ENCODE measurements around the gene C15orf39. TPM values are rescaled to one million over a fixed set of nuclear protein-coding genes. Genes with fewer than 3 reads are reported as not detected.

Gene C15orf39
- total RNA-seq, 1 experiment from 2014 or later: 45.6 TPM

DNA sequence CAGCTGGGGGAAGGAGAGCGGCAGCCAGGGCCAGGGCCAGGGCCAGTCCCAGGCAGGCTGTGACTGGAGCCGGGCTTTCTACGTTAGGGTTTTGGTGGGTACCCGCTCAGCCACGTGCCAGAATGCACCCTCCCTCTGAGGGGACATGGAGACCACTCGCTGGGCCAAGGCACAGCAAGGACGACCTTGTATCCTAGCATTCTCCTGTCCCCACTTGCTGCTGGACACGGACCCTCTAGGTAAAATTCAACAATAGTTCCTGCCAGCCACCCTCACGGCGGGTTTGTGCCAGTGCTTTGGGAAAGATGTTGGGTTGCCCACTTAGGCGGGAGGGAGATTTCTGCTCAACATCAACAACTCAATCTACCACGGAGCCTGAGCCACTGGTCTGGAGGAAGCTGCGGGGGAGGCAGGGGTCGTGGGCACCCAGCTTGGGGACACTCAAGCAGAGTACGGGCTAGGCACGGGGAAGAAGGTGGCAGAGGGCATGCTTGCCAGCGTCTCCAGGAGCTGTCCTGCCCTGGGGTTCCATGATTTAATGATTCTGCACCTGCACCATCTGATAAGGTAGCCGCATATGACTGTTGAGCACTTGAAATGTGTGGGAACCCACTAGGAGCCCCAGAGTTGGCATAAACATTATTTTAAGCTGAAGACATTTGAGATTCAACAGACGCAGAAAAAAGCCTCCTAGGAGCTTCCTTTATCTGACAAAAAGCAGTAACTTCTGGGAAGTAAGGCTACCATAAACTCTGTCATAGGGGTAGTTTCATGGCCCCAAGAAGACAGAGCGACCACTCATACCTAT is 22.5 kb upstream of the C15orf39 start:
- no peak overlapping the region for H4K8ac ChIP-seq (replicated peaks; ENCODE audit: insufficient read length, low read depth, low read length)
- no CpG with 5 or more reads among the region's 20 CpGs for WGBS (ENCODE audit: extremely low coverage, insufficient read length, low lambda C conversion rate)
- Mint-ChIP-seq H3K27me3 (ENCODE audit: low read depth) (peaks cover 26% of the 10 kb centered on the region), H3K4me3 (peak overlapping the region; percentile 4 to 42; a peak in 4 of 5 replicates), H3K9me3 (no peaks in the 10 kb centered on the region), H3K4me1 (peaks cover 39 to 52% of the 10 kb centered on the region in 2 experiments), H3K36me3 (ENCODE audit: insufficient read depth in 1 of 3, low read depth in 3 of 3) (no peaks in the 10 kb centered on the region), H3K27ac (peak overlapping the region in 1 of 3 experiments; percentile 48; a peak in 1 of 7 replicates)
- H3K9ac ChIP-seq (ENCODE audit: extremely low read depth, insufficient read length, low read length): no peak overlapping the region
- H2AK5ac ChIP-seq (ENCODE audit: insufficient read length, low read length): no peak overlapping the region
- H3K4me1 ChIP-seq (ENCODE audit: insufficient read depth, low read length): no peaks in the 10 kb centered on the region; the same call in 1 of the 2 replicates
- H3K14ac ChIP-seq (ENCODE audit: insufficient read depth, low read length): peak overlapping the region; percentile 84; the same call in 1 of the 2 replicates
- H3K79me1 ChIP-seq (ENCODE audit: insufficient read depth, low read depth, low read length, poor library complexity, severe bottlenecking): no peaks in the 10 kb centered on the region
- no peak overlapping the region for H2BK15ac ChIP-seq (ENCODE audit: low read depth, low read length)
- H3K23ac ChIP-seq (ENCODE audit: insufficient read length, low read depth, low read length): no peak overlapping the region
- H3K79me2 ChIP-seq (ENCODE audit: insufficient read depth, low read length): no peaks in the 10 kb centered on the region
- peaks cover 2% of the 10 kb centered on the region for H3K23me2 ChIP-seq (ENCODE audit: insufficient read length, low read depth, low read length, poor library complexity, severe bottlenecking)
- no peak overlapping the region for H3K27ac ChIP-seq (ENCODE audit: insufficient read length, low read depth, low read length)
- no peak overlapping the region for H2BK120ac ChIP-seq (ENCODE audit: low read depth, low read length, poor library complexity, severe bottlenecking)
- no peaks in the 10 kb centered on the region for H4K20me1 ChIP-seq (ENCODE audit: control insufficient read depth, insufficient read depth, insufficient read length)
- no peak overlapping the region for H2BK5ac ChIP-seq (ENCODE audit: insufficient read length, low read length)
- H3K18ac ChIP-seq (ENCODE audit: insufficient read length, low read depth, low read length): no peak overlapping the region
- H4K91ac ChIP-seq (ENCODE audit: insufficient read length, low read depth, low read length): no peak overlapping the region
- H3K9me3 ChIP-seq (ENCODE audit: control insufficient read depth, low read depth, low read length): no peaks in the 10 kb centered on the region
- no peak overlapping the region for H4K5ac ChIP-seq (ENCODE audit: insufficient read length, low read depth, low read length)
- peak overlapping the region; percentile 57 for H3K4me2 ChIP-seq (ENCODE audit: insufficient read depth, insufficient read length, low read length)
- no peak overlapping the region for H2AFZ ChIP-seq (ENCODE audit: low read length)
- no peak overlapping the region for H3K56ac ChIP-seq (ENCODE audit: insufficient read length, low read depth, low read length)
- no peak overlapping the region for H3T11ph ChIP-seq (ENCODE audit: low read length)
- TF ChIP-seq, protein P1, sequence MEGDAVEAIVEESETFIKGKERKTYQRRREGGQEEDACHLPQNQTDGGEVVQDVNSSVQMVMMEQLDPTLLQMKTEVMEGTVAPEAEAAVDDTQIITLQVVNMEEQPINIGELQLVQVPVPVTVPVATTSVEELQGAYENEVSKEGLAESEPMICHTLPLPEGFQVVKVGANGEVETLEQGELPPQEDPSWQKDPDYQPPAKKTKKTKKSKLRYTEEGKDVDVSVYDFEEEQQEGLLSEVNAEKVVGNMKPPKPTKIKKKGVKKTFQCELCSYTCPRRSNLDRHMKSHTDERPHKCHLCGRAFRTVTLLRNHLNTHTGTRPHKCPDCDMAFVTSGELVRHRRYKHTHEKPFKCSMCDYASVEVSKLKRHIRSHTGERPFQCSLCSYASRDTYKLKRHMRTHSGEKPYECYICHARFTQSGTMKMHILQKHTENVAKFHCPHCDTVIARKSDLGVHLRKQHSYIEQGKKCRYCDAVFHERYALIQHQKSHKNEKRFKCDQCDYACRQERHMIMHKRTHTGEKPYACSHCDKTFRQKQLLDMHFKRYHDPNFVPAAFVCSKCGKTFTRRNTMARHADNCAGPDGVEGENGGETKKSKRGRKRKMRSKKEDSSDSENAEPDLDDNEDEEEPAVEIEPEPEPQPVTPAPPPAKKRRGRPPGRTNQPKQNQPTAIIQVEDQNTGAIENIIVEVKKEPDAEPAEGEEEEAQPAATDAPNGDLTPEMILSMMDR (conservative IDR thresholded peaks at IDR 0.05): no peak
- H3K27me3 ChIP-seq (ENCODE audit: insufficient read depth, low read length): no peaks in the 10 kb centered on the region
- no peak for DNase-seq
- H2BK20ac ChIP-seq (ENCODE audit: low read depth, low read length, poor library complexity, severe bottlenecking): no peak overlapping the region
- no peak overlapping the region for H2BK12ac ChIP-seq (ENCODE audit: insufficient read length, low read depth, low read length)
- no peak overlapping the region for H3K4ac ChIP-seq (ENCODE audit: low read depth, low read length)
